ENCODE measurements around the gene PTPA. TPM values are rescaled to one million over a fixed set of nuclear protein-coding genes. Genes with fewer than 3 reads are reported as not detected.

The PTPA gene
- total RNA-seq, 1 donor from 2014 or later, result 166 TPM

DNA sequence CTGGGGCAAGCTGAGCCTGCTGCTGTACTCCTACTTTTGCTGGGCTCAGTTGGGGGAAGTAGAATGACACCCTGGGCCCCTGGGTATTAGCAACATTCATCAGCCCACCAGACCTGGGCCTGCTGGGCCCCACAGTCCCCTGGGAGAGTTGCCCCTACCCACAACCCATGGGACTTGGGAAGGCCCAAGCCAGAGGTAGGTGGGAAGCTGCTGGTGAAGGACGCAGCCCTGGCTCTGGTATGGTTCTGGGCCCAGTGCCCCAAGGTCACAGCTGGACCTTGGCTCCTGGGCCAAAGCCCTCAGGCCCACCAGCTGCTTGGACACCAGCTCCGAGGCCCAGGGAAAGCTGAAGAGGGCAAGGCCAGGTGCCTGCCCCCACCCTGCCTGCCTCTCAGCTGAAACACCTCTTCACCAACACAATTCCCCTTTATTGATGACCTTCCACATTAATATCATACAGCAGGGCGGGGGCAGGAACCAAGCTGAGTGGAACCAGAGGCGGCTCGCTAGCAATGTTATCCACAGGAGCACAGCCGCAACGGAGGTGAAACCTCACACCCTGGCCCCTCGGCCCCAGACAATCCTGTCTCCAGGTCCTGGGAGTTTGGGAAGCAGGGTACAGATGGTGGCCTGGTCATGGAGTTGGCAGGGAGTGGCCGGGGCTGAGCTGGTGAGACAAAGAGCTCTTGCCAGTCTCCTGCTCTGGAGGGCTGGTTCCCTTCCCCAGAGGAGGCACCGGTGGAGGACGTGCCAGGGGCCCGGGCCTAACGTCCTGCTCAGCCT lies 16.6 kb upstream of the PTPA start:
- no peak overlapping the region for H3K4me3 Mint-ChIP-seq (ENCODE audit: unreplicated experiment)
- peaks cover 5% of the 10 kb centered on the region for H3K9me3 Mint-ChIP-seq (ENCODE audit: unreplicated experiment)
- H3K27me3 Mint-ChIP-seq (ENCODE audit: unreplicated experiment), result peaks cover 1% of the 10 kb centered on the region
- H3K36me3 Mint-ChIP-seq (ENCODE audit: unreplicated experiment), result no peaks in the 10 kb centered on the region
- no peak for DNase-seq
- no peak overlapping the region for H3K27ac Mint-ChIP-seq (ENCODE audit: unreplicated experiment)
- no peak for TF ChIP-seq CTCF (IDR thresholded peaks at IDR 0.05; ENCODE audit: partially characterized antibody, unreplicated experiment)
- H3K4me1 Mint-ChIP-seq (ENCODE audit: low read depth, unreplicated experiment), result peaks cover 7% of the 10 kb centered on the region

DNA sequence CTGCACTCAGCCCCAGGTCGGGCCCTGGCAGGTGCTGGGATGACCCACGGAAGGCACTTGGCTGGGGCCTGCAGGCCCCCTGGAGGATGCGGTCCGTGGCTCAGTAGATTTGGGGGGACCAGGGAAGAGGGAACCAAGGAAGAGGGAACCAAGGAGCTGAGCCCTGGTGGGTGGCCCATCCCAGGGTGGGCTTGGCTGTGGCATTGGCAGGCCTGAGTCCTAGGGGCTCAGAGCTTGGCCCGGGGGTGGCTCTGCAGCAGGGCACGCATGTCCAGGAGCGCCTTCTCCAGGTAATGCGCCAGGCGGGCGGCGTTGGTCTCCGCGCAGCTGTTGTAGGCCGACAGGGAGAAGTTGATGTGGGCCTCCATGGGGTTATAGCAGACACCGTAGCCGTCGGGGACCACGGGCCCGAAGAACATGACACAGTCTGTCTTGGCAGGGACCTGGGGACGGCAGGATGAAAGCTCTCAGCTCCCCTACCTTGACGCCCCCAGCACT lies 16.0 kb upstream of the PTPA start:
- H3K36me3 Mint-ChIP-seq (ENCODE audit: unreplicated experiment), result no peaks in the 10 kb centered on the region
- peaks cover 7% of the 10 kb centered on the region for H3K4me1 Mint-ChIP-seq (ENCODE audit: low read depth, unreplicated experiment)
- peaks cover 5% of the 10 kb centered on the region for H3K9me3 Mint-ChIP-seq (ENCODE audit: unreplicated experiment)
- no peak overlapping the region for H3K27ac Mint-ChIP-seq (ENCODE audit: unreplicated experiment)
- TF ChIP-seq CTCF (IDR thresholded peaks at IDR 0.05; ENCODE audit: partially characterized antibody, unreplicated experiment), result no peak
- no peaks in the 10 kb centered on the region for H3K27me3 Mint-ChIP-seq (ENCODE audit: unreplicated experiment)
- no peak for DNase-seq
- no peak overlapping the region for H3K4me3 Mint-ChIP-seq (ENCODE audit: unreplicated experiment)

DNA sequence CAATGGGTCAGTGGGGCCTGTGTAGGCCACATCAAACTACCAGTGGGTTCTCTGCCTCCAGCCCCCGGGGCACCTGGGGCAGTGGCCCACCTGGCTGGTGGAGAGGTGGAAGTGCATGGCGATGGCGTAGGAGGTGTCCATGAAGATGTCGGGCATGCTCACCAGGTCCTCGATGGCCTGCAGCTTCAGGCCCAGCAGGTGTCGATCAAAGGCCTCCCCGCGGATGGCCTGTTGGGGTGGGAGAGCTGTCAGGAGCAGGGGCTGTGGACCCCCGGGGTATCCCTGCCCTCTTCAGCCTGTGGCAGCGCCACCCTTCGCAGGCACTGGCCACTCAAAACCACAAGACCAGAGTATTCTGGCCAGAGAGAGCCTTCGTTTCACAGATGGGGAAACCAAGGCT lies 15.3 kb upstream of the PTPA start:
- no peak for TF ChIP-seq CTCF (IDR thresholded peaks at IDR 0.05; ENCODE audit: partially characterized antibody, unreplicated experiment)
- Mint-ChIP-seq H3K27ac (ENCODE audit: unreplicated experiment) (no peak overlapping the region), H3K36me3 (ENCODE audit: unreplicated experiment) (no peaks in the 10 kb centered on the region), H3K9me3 (ENCODE audit: unreplicated experiment) (peaks cover 5% of the 10 kb centered on the region), H3K27me3 (ENCODE audit: unreplicated experiment) (no peaks in the 10 kb centered on the region), H3K4me1 (ENCODE audit: low read depth, unreplicated experiment) (peaks cover 7% of the 10 kb centered on the region), H3K4me3 (ENCODE audit: unreplicated experiment) (no peak overlapping the region)
- no peak for DNase-seq

GRCh38 chr9:129097671-129098306 lies 13.4 kb upstream of the PTPA start:
- Mint-ChIP-seq H3K9me3 (ENCODE audit: unreplicated experiment) (peaks cover 7% of the 10 kb centered on the region), H3K27ac (ENCODE audit: unreplicated experiment) (no peak overlapping the region), H3K4me1 (ENCODE audit: low read depth, unreplicated experiment) (peaks cover 7% of the 10 kb centered on the region), H3K27me3 (ENCODE audit: unreplicated experiment) (peaks cover 5% of the 10 kb centered on the region), H3K4me3 (ENCODE audit: unreplicated experiment) (no peak overlapping the region), H3K36me3 (ENCODE audit: unreplicated experiment) (no peaks in the 10 kb centered on the region)
- no peak for TF ChIP-seq CTCF (IDR thresholded peaks at IDR 0.05; ENCODE audit: partially characterized antibody, unreplicated experiment)
- no peak for DNase-seq

GRCh38 chr9:129098328-129098727 lies 12.9 kb upstream of the PTPA start:
- Mint-ChIP-seq H3K4me3 (ENCODE audit: unreplicated experiment) (no peak overlapping the region), H3K4me1 (ENCODE audit: low read depth, unreplicated experiment) (peaks cover 7% of the 10 kb centered on the region)
- no peak for TF ChIP-seq CTCF (IDR thresholded peaks at IDR 0.05; ENCODE audit: partially characterized antibody, unreplicated experiment)

More at GRCh38 chr9:129098328-129098727, 12.9 kb upstream of the PTPA start:
- Mint-ChIP-seq H3K9me3 (ENCODE audit: unreplicated experiment) (peaks cover 7% of the 10 kb centered on the region), H3K36me3 (ENCODE audit: unreplicated experiment) (no peaks in the 10 kb centered on the region), H3K27me3 (ENCODE audit: unreplicated experiment) (peaks cover 5% of the 10 kb centered on the region), H3K27ac (ENCODE audit: unreplicated experiment) (no peak overlapping the region)
- no peak for DNase-seq

Data from glutamatergic neuron (in vitro differentiated cells).